ENCODE data around the gene DHX58.

DHX58 gene

GRCh38 chr17:42051645-42052044, 60.9 kb downstream of the DHX58 start:
- Histone ChIP-seq H3K9me2 (replicated peaks; ENCODE audit: insufficient read depth, low read length) (no peaks in the 10 kb centered on the region), H3F3A (ENCODE audit: insufficient read depth, low read length) (no peaks in the 10 kb centered on the region), H3K9ac (ENCODE audit: low read length) (no peak overlapping the region), H3K27ac (ENCODE audit: low read length) (no peak overlapping the region), H3K9me3 (replicated peaks; ENCODE audit: insufficient read depth, low read length) (no peaks in the 10 kb centered on the region), H3K36me3 (replicated peaks; ENCODE audit: insufficient read depth, low read length) (no peaks in the 10 kb centered on the region), H2AFZ (ENCODE audit: low read length) (no peak overlapping the region), H4K20me1 (ENCODE audit: insufficient read depth, low read length) (no peaks in the 10 kb centered on the region), H3K4me2 (ENCODE audit: low read depth, low read length) (no peak overlapping the region), H3K4me1 (ENCODE audit: low read length) (no peaks in the 10 kb centered on the region), H3K79me2 (ENCODE audit: low read length) (no peaks in the 10 kb centered on the region), H3K4me3 (ENCODE audit: low read length) (no peak overlapping the region), H3K27me3 (replicated peaks; ENCODE audit: insufficient read depth, low read length) (peaks cover 42% of the 10 kb centered on the region)
- TF ChIP-seq EZH2phosphoT487 (IDR thresholded peaks at IDR 0.05; ENCODE audit: low read length), result no peak
- TF ChIP-seq CTCF (IDR thresholded peaks at IDR 0.05; ENCODE audit: low read length), result no peak
- no peak for TF ChIP-seq EZH2 (optimal IDR thresholded peaks at IDR 0.05; ENCODE audit: low read depth, low read length)
- no peak for DNase-seq
